HG03108 (cell line): Measurements from ENCODE around the gene C16orf46.
"Not testable (repeated sequence)": the region's sequence is repeated elsewhere in the genome, so short reads cannot be mapped to it uniquely, and the experiment has no call there.

ENCODE experiments used
- ATAC-seq: cut with Tn5 transposase; IDR thresholded peaks from one replicate; pipeline ENCODE4 v1.9.1; 2021; ENCODE audit warnings: moderate library complexity; ENCODE audit not compliant: unreplicated experiment

C16orf46 gene

GRCh38 chr16:81077076-81077940, at the start of gene C16orf46:
Gene C16orf46 (minus strand): TSS chr16:81077238. CDS start chr16:81063955, 13,283 bp downstream.
- peak; percentile 98 for ATAC-seq

- ATAC-seq = no peak
Observed at GRCh38 chr16:81123092-81123852, 46.2 kb upstream of the C16orf46 start.

GRCh38 chr16:81121474-81121990, 44.5 kb upstream of the C16orf46 start:
- ATAC-seq = no peak

GRCh38 chr16:81117436-81117835, 40.4 kb upstream of the C16orf46 start:
- no peak for ATAC-seq

- no peak for ATAC-seq
Observed at GRCh38 chr16:81116285-81116684, 39.2 kb upstream of the C16orf46 start.

GRCh38 chr16:81112453-81112852, 35.4 kb upstream of the C16orf46 start:
- no peak for ATAC-seq

GRCh38 chr16:81109274-81109673, 32.2 kb upstream of the C16orf46 start:
- ATAC-seq = not testable (repeated sequence)

GRCh38 chr16:81107511-81107910, 30.5 kb upstream of the C16orf46 start:
- no peak for ATAC-seq

- ATAC-seq = no peak
Observed at GRCh38 chr16:81106826-81107503, 29.9 kb upstream of the C16orf46 start.

- ATAC-seq = no peak
Observed at GRCh38 chr16:81105946-81106345, 28.9 kb upstream of the C16orf46 start.

GRCh38 chr16:81101702-81102101, 24.7 kb upstream of the C16orf46 start:
- no peak for ATAC-seq

GRCh38 chr16:81099958-81100357, 22.9 kb upstream of the C16orf46 start:
- ATAC-seq = no peak

GRCh38 chr16:81097230-81097629, 20.2 kb upstream of the C16orf46 start:
- ATAC-seq = no peak

- ATAC-seq = no peak
Observed at GRCh38 chr16:81096715-81097208, 19.7 kb upstream of the C16orf46 start.

GRCh38 chr16:81095953-81096714, 19.1 kb upstream of the C16orf46 start, which contains the start of gene GCSH:
Gene GCSH (minus strand): TSS chr16:81096395. CDS start chr16:81096278, 117 bp downstream.
- ATAC-seq = peak; percentile 99

- no peak for ATAC-seq
Observed at GRCh38 chr16:81095653-81095952, 18.6 kb upstream of the C16orf46 start.

GRCh38 chr16:81094771-81095251, 17.8 kb upstream of the C16orf46 start:
- no peak for ATAC-seq

GRCh38 chr16:81088836-81089235, 11.8 kb upstream of the C16orf46 start:
- no peak for ATAC-seq

- no peak for ATAC-seq
Observed at GRCh38 chr16:81081014-81081413, 4.0 kb upstream of the C16orf46 start.

- ATAC-seq = no peak
Observed at GRCh38 chr16:81080233-81080632, 3.2 kb upstream of the C16orf46 start.
